Stimulated activated CD4-positive, alpha-beta T cell treated with anti-CD3 and anti-CD28 coated beads, Interleukin-1b, Interleukin-23, amount 100 ng/mL, for 1 hour (primary cell): Measurements from ENCODE around the gene PDE4D.

ENCODE experiments used
- DNase-seq, 2 donors: peaks; one replicate each; pipeline ENCODE4 v3.0.0-alpha.2; 2020; ENCODE audit warnings: low read depth in 2 of 2

Gene PDE4D

GRCh38 chr5:59287361-59287760 lies 606.2 kb downstream of the PDE4D start:
- DNase-seq = no peak

GRCh38 chr5:59286510-59286909 lies 607.0 kb downstream of the PDE4D start:
- DNase-seq = no peak

- DNase-seq = no peak
Measured at GRCh38 chr5:59285300-59286016, 608.1 kb downstream of the PDE4D start.

GRCh38 chr5:59282726-59283125 lies 610.8 kb downstream of the PDE4D start:
- no peak for DNase-seq

- DNase-seq = no peak
Measured at GRCh38 chr5:59279979-59280378, 613.5 kb downstream of the PDE4D start.

GRCh38 chr5:59276917-59277372 lies 616.6 kb downstream of the PDE4D start:
- DNase-seq = no peak

GRCh38 chr5:59276325-59276675 lies 617.2 kb downstream of the PDE4D start:
- DNase-seq = no peak

- DNase-seq = no peak
Measured at GRCh38 chr5:59275510-59276324, 617.8 kb downstream of the PDE4D start.

- DNase-seq = no peak
Measured at GRCh38 chr5:59275170-59275509, 618.4 kb downstream of the PDE4D start.

GRCh38 chr5:59274106-59274636 lies 619.4 kb downstream of the PDE4D start:
- no peak for DNase-seq

GRCh38 chr5:59272809-59273427 lies 620.6 kb downstream of the PDE4D start:
- no peak for DNase-seq

- no peak for DNase-seq
Measured at GRCh38 chr5:59268756-59269415, 624.6 kb downstream of the PDE4D start.

- no peak for DNase-seq
Measured at GRCh38 chr5:59267033-59267432, 626.5 kb downstream of the PDE4D start.

GRCh38 chr5:59266410-59266809 lies 627.1 kb downstream of the PDE4D start:
- DNase-seq = no peak

- no peak for DNase-seq
Measured at GRCh38 chr5:59264639-59265245, 628.8 kb downstream of the PDE4D start.

GRCh38 chr5:59264013-59264412 lies 629.5 kb downstream of the PDE4D start:
- DNase-seq = no peak

- DNase-seq = no peak
Measured at GRCh38 chr5:59261969-59262368, 631.6 kb downstream of the PDE4D start.

GRCh38 chr5:59260973-59261372 lies 632.6 kb downstream of the PDE4D start:
- no peak for DNase-seq

GRCh38 chr5:59260200-59260599 lies 633.3 kb downstream of the PDE4D start:
- DNase-seq = no peak

- no peak for DNase-seq
Measured at GRCh38 chr5:59259237-59259636, 634.3 kb downstream of the PDE4D start.
